ENCODE data around the gene EMC10.
"Not testable (repeated sequence)": the region's sequence is repeated elsewhere in the genome, so short reads cannot be mapped to it uniquely, and the experiment has no call there.

EMC10 gene

GRCh38 chr19:50476224-50476906, at the start of gene EMC10, which contains the start of gene GARIN5A:
EMC10 (plus strand) TSS chr19:50476507; CDS start chr19:50476545, 38 bp downstream.
GARIN5A (minus strand) TSS chr19:50476848; CDS start chr19:50476388, 460 bp downstream.
- FAIRE-seq: no peak

DNA sequence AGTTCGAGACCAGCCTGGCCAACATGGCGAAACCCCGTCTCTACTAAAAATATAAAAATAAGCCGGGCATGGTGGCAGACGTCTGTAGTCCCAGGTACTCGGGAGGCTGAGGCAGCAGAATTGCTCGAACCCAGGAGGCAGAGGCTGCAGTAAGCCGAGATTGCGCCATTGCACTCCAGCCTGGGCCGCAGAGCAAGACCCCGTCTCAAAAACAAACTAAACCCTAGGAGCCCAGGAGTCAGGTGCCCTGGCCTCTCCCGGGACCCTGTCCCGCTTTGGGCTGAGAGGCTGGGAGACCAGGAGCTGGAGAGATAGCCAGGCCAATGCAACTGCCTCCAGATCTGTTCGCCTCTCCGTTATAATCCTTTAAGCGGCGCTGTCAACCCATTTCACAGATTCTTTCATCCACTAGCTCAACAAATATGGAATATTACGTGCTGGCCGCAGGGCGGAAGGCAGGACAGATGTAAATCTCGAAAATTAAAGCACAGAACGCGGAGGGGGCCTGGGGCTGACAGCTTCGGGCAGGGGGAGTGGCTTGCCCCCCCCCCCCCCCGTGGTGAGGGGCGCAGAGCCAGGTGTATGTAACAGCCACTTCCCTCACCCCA, 48.9 kb upstream of the EMC10 start:
- no peak for FAIRE-seq

DNA sequence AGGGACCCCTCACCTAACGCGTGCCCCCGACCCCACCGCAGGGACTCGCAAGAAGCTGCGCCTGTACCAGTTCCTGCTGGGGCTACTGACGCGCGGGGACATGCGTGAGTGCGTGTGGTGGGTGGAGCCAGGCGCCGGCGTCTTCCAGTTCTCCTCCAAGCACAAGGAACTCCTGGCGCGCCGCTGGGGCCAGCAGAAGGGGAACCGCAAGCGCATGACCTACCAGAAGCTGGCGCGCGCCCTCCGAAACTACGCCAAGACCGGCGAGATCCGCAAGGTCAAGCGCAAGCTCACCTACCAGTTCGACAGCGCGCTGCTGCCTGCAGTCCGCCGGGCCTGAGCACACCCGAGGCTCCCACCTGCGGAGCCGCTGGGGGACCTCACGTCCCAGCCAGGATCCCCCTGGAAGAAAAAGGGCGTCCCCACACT, 48.3 kb upstream of the EMC10 start:
- no peak for FAIRE-seq

GRCh38 chr19:50428772-50429463, 47.4 kb upstream of the EMC10 start:
- FAIRE-seq: no peak

GRCh38 chr19:50430888-50431342, 45.4 kb upstream of the EMC10 start:
- FAIRE-seq: no peak

DNA sequence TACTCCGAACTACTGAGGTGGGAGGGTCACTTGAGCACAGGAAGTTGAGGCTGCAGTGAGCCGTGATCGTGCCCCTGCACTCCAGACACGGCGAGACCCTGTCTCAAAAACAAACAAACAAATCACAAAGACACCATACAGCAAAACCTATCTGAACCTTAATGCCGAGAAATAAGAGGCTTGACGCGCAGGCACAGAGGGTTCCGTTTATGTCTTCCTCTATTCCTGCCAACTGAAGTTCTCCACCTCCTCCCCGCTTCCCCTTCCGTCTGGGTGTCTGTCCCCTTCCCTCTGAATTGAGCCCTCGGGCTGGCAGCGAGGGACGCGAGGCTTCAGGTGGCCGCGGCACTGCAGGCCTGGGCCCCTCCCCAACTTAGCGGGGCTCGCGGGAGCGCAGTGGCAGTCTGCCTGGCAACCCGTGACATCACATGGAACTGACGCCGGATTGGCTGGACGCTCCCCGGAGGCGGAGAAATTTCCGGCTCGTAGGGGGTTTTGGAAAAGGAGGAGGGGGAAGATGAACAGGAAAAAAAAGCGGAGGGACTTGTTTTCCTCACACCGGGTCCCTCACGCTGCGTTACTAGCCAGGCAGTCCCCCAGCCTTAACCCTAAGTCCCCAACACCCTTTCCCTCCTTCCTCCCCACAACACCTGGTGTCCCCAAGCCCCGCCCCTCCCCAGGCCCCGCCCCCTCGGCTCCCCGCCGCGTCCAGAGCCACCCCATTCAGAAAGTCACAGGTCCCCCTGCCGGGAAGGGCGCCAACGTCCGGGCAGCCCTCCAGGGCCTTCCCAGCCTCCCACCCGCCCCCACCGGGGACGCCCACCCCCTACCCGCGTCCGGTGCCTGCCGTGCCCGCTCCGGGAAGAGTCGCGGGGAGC, 44.7 kb upstream of the EMC10 start:
- FAIRE-seq: no peak

DNA sequence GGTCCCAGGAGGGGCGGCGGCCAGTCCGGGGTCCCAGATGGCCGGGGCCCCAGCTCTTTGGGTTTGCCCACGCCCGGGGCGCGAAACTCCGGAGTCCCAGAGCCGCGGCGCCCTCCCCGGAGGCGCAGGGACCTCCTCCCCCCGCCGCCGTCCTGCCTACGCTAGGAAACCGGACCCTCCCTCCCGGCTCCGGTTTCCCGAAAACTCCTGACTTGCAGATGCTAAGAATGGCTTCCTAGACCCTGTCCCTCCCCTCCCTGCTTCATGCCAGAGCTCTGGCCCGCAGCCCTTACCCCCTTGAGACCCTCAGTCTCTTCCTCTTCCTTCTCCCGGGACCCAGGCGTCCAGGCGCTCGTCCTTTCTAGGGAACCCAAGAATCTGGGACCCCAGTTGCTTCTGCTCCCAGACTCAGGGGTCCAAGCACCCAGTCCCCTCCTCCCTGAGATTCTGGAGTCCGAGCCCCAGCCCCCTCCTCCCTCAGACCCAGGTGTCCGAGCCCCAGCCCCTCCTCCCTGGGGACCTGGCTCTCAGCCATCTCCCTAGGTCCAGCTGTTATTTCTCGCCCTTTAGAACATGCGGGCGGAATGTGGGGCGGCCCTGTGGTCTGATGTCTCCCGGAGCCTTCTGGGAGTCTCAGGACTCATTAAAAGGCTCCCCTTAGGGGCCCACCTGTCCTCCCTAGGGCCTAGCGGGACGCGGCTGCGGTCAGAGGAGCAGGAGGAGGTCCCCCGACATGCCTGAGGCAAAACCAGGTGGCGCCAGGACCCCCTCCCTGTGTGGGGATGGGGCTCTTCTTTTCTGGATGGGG, 43.9 kb upstream of the EMC10 start, which contains the start of gene MYBPC2:
TSS of gene MYBPC2 (plus strand) at position 672 of the 808 bp plus-strand sequence. CDS start at position 734, 62 bp downstream.
- no peak for FAIRE-seq

- FAIRE-seq: no peak
Measured at GRCh38 chr19:50433201-50434180, 42.8 kb upstream of the EMC10 start.

DNA sequence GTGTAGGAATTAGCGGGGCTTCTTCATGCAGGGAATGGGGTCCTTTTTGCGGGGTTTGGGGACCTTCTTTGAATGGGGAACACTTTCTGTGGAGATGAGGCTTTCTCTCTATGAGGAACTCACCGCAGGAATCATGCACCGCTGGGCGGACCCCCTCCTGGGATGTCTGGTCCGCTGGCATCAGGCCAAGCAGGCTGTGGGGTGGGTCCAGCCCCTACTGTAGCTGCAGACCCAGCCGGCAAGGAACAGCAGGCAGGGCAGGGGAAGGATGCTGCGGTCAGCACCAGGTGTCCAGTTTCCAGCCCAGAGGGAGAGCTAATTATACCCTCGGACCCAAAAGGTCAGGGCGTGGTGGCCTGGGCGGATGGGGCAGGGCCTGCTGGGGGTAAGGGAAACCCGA, 41.8 kb upstream of the EMC10 start:
- FAIRE-seq: no peak

DNA sequence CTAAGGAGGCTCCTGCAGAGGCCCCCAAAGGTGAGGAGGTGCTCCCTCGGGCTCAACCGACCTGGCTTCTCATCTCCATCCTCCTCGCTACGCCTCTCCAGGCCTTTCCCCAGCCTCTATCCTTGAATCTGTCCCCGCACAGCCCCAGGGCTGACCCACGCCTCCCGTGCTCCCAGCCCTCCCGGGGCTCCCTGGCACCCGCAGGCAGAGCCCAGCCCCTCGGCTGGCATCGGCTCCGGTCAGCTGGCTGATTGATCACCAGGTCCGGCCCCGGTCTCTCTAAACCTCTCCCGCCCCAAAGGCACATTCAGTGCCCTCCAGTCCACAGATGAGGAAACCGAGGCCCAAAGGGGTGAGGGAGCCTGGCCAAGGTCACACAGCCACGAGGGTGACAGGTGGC, 41.1 kb upstream of the EMC10 start:
- FAIRE-seq: no peak

- FAIRE-seq: no peak
Measured at GRCh38 chr19:50435627-50436026, 40.7 kb upstream of the EMC10 start.

GRCh38 chr19:50437862-50438449, 38.4 kb upstream of the EMC10 start:
- no peak for FAIRE-seq

- FAIRE-seq: not testable (repeated sequence)
Measured at GRCh38 chr19:50439130-50439529, 37.2 kb upstream of the EMC10 start.

GRCh38 chr19:50444059-50444458, 32.2 kb upstream of the EMC10 start:
- FAIRE-seq: no peak

DNA sequence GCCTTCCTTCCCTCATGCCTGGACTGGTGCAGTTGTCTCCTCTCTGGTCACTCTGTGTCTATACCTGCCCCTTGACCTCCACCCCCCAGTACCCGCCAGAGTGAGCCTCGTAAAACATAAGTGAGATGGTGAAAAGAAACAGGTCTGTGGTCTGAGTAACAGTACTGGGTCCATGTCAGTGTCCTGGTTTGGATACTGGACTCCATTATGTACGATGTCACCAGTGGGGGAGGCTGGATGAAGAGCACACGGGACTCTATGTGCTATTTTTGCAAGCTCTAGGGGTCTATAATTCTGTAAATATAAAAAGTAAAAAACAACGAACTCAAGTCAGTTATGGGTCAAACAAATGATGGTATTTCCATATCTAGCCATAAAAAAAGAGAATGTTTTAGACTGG, 29.3 kb upstream of the EMC10 start:
- FAIRE-seq: no peak

- no peak for FAIRE-seq
Measured at GRCh38 chr19:50447750-50448149, 28.6 kb upstream of the EMC10 start.

- no peak for FAIRE-seq
Measured at GRCh38 chr19:50449236-50449899, 26.9 kb upstream of the EMC10 start.

DNA sequence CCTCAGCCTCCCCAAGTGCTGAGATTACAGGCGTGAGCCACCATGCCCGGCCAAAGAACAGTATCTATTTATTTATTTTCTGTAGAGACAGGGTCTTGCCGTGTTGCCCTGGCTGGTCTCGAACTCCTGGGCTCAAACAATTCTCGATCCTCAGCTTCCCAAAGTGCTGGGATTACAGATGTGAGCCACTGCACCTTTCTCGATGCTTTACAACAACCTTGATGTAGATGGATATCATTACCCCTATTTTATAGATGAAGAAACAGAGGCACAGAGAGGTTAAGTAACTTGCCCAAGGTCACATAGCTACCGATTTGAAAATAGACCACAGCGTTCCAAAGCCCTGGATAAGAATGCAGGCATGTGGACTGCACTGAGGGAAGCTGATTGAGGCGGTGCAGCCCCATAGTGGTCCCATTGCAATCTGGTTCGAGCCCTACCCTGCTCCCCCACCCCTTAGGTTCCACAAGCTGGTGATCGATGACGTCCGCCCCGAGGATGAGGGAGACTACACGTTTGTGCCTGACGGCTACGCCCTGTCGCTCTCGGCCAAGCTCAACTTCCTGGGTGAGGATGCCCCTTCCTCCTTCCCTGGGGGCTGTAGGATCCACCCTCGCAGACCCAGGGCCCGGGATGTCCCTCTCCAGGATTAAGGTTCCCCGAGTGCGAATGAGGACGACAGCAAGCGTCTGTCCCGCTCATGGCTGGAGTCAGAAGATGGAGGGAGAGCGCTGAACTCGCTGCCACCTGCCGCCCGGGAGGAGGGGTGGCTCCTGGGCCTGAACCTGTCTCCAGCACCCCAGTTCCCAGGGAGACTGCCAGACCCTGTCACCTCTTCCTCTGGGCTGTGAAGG, 25.7 kb upstream of the EMC10 start:
- FAIRE-seq: no peak

- FAIRE-seq: no peak
Measured at GRCh38 chr19:50451223-50451534, 25.1 kb upstream of the EMC10 start.

Measured in endometrium (tissue), 2 donors.